ENCODE measurements around the gene SERTAD1.
"Not testable (repeated sequence)": the region's sequence is repeated elsewhere in the genome, so short reads cannot be mapped to it uniquely, and the experiment has no call there.

The SERTAD1 gene

DNA sequence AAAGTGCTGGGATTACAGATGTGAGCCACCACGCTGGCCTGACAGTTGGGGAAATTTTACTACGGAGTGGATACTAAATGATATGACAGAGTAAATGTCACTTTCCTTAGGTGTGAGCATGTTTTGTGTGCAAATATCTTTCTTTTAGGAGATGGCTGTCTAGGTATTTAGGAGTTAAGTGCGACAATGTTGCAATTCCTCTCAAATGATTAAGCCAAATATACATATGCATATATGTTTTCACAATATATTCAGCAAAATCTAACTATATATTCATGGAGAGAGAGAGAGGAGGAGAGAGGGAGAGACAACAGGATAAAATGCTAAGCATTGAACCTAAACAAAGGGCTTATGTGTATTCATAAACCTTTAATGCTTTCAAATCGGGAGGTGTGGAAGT, 23.7 kb upstream of the SERTAD1 start:
- DNase-seq = no peak

GRCh38 chr19:40446263-40446784, 20.5 kb upstream of the SERTAD1 start:
- DNase-seq = no peak

GRCh38 chr19:40445780-40446262, 20.0 kb upstream of the SERTAD1 start:
- DNase-seq = no peak

GRCh38 chr19:40444825-40445312, 19.1 kb upstream of the SERTAD1 start:
- DNase-seq = no peak

DNA sequence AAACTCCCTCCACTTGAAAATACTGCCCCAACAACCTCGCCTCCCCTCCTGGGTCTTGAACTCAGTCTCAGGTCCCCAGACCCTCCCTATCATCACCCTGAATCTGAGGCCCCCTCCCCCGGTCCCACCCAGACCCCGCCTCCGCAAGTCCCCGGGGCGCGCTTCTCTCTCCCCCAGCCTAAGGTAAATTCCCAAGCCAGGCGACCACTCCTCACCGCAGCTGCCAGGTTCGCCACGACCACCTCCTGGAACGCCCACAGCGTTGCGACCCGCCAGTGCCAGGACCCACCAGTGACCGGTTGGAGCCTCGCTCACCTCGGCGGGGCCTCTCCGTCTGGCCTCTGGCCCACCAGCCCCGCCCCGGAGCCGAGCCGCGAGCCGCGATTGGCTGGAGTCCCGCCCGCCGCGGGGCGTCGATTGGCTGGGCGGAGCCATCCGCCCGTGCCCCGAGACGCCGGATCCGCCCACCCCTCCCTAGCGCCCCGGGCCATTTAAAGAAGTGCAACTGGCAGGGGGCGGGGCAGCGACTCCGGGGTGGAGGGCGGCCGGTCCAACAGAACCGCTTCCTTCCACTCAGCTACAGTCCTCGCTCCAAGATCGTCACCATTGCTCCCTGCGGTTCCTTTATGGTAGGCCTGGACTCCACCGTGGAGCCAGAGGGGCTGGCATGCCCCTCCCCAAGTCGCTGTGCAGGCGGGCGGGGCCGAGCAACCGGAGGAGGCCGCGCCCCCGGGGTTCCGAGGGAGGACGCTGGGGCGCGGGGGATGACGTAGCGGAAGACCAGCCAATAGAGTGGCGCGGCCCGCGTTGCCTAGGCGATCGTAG, 18.4 kb upstream of the SERTAD1 start, which contains the start of gene SERTAD3:
SERTAD3 (minus strand) TSS at position 336 of the 825 bp plus-strand sequence. CDS start 2,255 bp downstream, outside the sequence.
- DNase-seq = peak; percentile 97

GRCh38 chr19:40443131-40443999, 17.6 kb upstream of the SERTAD1 start:
- peak; percentile 99 for DNase-seq

DNA sequence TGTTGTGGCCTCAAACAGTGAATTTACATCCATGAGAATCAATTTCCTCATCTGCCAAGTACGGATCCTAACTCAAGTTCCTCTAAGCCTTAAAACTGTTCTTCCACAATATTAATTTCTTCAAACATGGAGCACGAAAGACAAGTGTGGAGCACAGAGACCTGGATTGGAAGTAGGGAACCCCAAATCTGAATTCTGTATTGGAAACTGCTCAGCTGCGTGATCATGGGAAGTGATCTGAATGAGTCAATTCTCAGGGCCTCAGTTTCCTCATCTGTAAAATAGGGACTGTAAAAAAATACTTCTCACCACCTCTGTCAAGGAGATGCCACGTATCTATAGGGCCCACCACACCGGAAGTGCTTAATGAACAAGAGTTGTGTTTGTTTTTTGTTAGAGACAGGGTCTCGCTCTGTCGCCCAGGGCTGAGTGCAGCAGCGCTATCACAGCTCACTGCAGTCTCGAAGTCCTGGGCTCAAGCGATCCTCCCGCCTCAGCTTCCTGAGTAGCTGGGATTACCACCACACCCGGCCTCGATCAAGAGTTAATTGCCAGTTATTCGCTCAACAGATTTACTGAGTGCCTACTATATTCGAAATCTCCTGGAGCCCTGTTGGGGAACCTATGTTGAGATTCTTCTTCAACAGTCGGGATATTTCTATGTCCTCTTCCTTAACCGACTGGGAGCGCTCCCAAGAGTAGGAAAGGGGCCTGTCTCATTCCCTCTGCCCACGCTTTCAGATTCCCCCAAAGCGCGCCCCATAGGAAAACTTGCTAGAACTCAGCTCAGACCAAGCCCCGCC, 16.7 kb upstream of the SERTAD1 start:
- peak; percentile 12 for DNase-seq

- DNase-seq = no peak
Observed at GRCh38 chr19:40441719-40442253, 16.0 kb upstream of the SERTAD1 start.

GRCh38 chr19:40438284-40438683, 12.5 kb upstream of the SERTAD1 start:
- no peak for DNase-seq

DNA sequence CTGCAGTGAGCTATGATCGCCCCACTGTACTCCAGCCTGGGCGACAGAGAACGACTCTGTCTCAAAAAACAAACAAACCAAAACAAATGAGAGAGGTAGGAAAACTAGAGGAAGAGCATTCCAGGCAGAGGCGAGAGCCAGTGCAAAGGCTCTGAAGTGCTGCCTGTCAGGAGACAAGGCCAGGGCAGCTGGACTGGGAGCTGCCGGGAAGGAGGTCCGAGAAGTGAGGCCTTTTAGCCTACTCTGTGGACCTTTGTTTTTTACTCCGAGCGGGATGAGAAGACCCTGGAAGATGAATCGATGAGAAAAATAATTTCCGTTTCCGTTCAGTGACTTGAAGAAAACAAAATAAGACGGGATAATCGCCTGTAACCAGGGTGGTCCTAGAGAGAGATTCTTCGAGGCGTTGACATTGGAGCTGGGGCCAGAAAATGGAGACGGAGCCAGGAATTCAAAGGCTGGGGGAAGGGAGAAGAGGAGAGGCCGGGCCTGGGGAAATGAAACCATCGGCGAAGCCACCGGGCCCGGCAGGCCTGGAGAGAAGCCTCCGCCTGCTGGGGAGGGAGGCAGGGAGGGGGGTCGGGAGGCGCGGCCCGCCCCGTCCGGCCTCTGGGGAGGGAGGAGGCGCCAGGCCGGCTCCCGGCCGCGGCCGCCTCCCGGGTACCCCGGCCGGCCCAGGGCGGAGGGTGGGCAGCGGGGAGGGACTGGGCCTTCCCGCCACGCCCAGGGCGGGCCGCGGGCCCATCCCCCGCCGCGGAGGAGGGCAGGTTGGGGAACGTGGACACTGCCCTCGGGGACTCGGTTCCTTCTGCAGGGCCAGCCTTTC, 7.8 kb upstream of the SERTAD1 start:
- peak; percentile 55 for DNase-seq

DNA sequence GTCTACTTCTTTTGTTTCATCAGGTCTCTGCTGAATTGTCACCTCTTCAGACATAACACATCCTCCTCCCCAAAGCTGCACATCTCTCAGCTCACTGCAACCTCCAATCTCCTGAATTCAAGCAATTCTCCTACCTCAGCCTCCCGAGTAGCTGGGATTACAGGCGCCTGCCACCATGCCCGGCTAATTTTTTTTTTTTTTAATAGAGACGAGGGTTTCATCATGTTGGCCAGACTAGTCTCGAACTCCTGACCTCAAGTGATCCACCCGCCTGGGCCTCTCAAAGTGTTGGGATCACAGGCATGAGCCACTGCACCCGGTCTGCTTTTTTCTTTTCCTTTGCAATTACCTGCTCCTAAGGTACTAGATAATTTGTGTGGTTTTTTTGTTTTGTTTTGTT, 7.0 kb upstream of the SERTAD1 start:
- DNase-seq = not testable (repeated sequence)

GRCh38 chr19:40431698-40432097, 5.9 kb upstream of the SERTAD1 start:
- DNase-seq = no peak

GRCh38 chr19:40430242-40430641, 4.5 kb upstream of the SERTAD1 start:
- DNase-seq = not testable (repeated sequence)

- DNase-seq = not testable (repeated sequence)
Observed at GRCh38 chr19:40428197-40428596, 2.4 kb upstream of the SERTAD1 start.

DNA sequence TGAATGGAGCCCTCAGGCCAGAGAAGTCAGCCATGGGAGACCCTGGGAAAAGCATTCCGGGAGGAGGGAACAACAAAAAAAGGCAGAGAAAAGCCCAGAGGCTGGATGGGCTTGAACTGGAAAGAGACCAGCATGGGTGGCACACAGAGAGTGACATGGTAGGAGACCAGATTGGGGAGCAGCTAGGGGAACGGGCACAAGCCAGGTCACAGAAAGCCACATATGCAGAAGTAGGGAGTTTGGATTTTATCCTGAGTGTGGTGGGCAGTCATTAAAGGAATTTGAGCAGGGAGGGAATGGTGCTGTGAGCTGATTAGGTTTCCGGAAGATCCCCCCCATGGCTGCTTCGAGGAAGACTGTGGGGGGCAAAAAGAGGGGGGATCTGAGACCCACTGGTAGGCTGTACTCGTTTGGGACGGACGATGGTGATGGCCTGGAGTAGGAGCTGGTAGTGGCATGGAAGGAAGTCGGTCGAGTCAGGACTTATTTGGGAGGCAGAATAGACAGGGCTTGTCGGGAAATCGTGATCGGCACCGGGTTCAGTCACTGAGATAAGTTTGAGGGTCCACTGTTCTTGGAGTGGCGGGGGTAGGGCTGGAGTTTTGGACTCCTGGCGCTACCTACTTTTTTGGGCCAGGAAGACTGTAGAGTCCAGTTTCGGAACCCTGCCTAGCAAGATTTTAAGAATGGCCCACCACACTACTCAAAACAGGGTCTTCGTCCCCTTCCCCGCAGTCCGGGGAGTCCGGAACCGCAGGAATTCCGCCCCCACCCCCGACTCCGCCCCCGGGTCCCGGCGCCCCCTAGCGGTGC, 949 bp downstream of the SERTAD1 start:
- no peak for DNase-seq

- no peak for DNase-seq
Observed at GRCh38 chr19:40423938-40424337, 1.9 kb downstream of the SERTAD1 start.

GRCh38 chr19:40422748-40423566, 2.8 kb downstream of the SERTAD1 start:
- DNase-seq = no peak

DNA sequence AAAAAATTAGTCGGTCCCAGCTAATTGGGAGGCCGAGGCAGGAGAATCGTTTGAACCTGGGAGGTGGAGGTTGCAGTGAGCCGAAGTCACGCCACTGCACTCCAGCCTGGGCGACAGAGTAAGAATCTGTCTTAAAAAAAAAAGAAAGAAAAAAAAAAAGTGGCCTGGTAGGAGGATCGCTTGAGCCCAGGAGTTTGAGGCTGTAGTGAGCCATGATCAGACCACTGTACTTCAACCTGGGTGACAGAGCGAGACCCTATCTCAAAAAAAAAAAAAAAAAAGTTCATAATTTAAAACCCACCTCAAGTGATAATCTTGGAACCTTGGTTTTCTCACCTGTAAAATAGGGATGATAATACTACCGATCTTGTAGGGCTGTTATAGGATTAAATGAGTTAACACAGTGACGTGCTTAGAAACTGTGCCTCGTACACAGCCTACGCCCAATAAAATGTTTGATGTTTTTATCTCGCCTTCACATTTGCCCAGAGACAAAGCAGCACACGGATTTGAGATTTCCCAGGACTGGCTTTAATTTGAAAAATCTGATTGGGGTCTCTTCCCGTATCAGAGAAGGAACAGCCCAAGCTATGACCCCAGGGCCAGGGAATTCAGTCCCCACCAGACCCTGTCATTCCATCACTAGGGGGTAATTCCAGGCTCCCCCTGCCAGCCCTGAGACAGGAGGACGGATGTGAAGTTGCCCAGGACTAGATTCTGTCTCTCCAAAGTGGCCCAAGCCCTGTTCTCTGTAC, 3.6 kb downstream of the SERTAD1 start:
- DNase-seq = no peak
